ENCODE data around the gene DPY19L3.
"Not testable (repeated sequence)": the region's sequence is repeated elsewhere in the genome, so short reads cannot be mapped to it uniquely, and the experiment has no call there.

Gene DPY19L3

GRCh38 chr19:32396046-32396652 lies 9.4 kb upstream of the DPY19L3 start:
- DNase-seq (ENCODE audit: low spot score), result no peak

GRCh38 chr19:32397671-32398101 lies 7.9 kb upstream of the DPY19L3 start:
- peak; percentile 73 for DNase-seq (ENCODE audit: low spot score)

GRCh38 chr19:32401992-32402391 lies 3.6 kb upstream of the DPY19L3 start:
- no peak for DNase-seq (ENCODE audit: low spot score)

GRCh38 chr19:32403291-32403995 lies 2.1 kb upstream of the DPY19L3 start:
- DNase-seq (ENCODE audit: low spot score), result no peak

- no peak for DNase-seq (ENCODE audit: low spot score)
Measured at GRCh38 chr19:32404213-32404932, 1.2 kb upstream of the DPY19L3 start.

GRCh38 chr19:32404933-32405430 lies 588 bp upstream of the DPY19L3 start:
- DNase-seq (ENCODE audit: low spot score), result peak; percentile 58

- peak; percentile 69 for DNase-seq (ENCODE audit: low spot score)
Measured at GRCh38 chr19:32406161-32407003, 812 bp downstream of the DPY19L3 start.

- no peak for DNase-seq (ENCODE audit: low spot score)
Measured at GRCh38 chr19:32407004-32407992, 1.7 kb downstream of the DPY19L3 start.

GRCh38 chr19:32415246-32415645 lies 9.7 kb downstream of the DPY19L3 start:
- no peak for DNase-seq (ENCODE audit: low spot score)

GRCh38 chr19:32415669-32416068 lies 10.1 kb downstream of the DPY19L3 start:
- DNase-seq (ENCODE audit: low spot score), result no peak

GRCh38 chr19:32416749-32417456 lies 11.3 kb downstream of the DPY19L3 start:
- DNase-seq (ENCODE audit: low spot score), result no peak

GRCh38 chr19:32418155-32418554 lies 12.6 kb downstream of the DPY19L3 start:
- no peak for DNase-seq (ENCODE audit: low spot score)

- DNase-seq (ENCODE audit: low spot score), result no peak
Measured at GRCh38 chr19:32421589-32422361, 16.2 kb downstream of the DPY19L3 start.

GRCh38 chr19:32422435-32422834 lies 16.9 kb downstream of the DPY19L3 start:
- DNase-seq (ENCODE audit: low spot score), result no peak

- DNase-seq (ENCODE audit: low spot score), result not testable (repeated sequence)
Measured at GRCh38 chr19:32423944-32424343, 18.4 kb downstream of the DPY19L3 start.

- no peak for DNase-seq (ENCODE audit: low spot score)
Measured at GRCh38 chr19:32427536-32427935, 22.0 kb downstream of the DPY19L3 start.

- DNase-seq (ENCODE audit: low spot score), result no peak
Measured at GRCh38 chr19:32436692-32437091, 31.1 kb downstream of the DPY19L3 start.

- no peak for DNase-seq (ENCODE audit: low spot score)
Measured at GRCh38 chr19:32437096-32437495, 31.5 kb downstream of the DPY19L3 start.

- no peak for DNase-seq (ENCODE audit: low spot score)
Measured at GRCh38 chr19:32438751-32439150, 33.2 kb downstream of the DPY19L3 start.

Data from SW480 (cell line).